GM19463 (cell line): ENCODE data around the gene CER1.

Source experiments
- ATAC-seq: cut with Tn5 transposase; IDR thresholded peaks from one replicate; pipeline ENCODE4 v1.9.1; 2021; ENCODE audit warnings: mild to moderate bottlenecking, moderate library complexity; ENCODE audit not compliant: unreplicated experiment

Gene CER1

DNA sequence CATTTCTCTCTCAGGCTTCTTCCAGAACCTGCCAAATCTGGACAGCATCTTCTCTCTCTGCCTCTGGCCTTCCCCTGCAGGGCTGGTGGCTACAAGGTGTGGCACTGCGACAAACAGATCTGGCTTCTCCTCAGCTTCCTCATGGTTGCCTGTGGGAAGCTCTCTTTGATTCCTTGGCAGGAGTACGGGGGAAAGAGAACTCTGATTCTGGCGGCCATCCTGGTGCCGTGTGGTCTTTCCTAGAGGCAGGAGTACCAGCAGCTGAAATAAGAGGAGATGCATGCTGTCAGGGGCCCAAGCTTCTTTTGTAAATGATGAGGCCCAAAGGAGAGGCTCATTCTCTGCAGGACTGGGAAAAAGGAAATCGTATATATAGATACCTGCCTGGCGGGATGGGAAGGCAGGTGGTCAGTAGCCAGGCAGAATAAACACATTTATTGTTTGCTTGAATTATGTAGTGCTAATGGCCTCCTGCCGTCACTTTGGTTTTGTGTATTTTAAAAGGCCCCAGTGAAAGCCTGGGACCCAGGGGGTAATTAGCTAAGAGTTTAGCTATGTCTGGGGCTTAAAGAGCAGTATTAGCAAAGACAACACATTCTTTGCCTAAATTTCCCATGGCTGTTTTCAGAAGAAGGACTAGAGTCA lies at the start of gene CER1:
Gene CER1, minus strand, starts transcription at position 343 of the 645 bp plus-strand sequence. Its CDS starts 61 bp downstream, at position 282.
- ATAC-seq: no peak

DNA sequence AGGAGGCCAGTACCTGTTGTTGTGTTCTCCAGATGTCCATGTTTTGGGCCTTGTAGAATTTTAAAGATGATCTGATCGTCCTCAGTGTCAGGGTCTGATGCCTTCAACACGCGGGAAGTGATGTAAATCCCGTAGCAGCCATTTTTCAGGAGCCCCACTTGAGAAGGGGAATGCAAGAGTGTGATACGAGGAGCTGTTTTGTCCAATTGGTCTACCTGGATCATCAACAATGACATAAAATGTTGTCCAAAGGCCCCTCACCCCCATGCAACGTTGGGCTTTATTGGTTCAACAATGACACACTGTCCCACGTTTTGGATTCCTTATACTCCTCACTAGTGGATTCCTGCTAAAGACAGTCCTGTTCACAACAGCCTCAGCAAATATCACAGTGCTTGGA lies 48.1 kb upstream of the CER1 start:
- no peak for ATAC-seq

DNA sequence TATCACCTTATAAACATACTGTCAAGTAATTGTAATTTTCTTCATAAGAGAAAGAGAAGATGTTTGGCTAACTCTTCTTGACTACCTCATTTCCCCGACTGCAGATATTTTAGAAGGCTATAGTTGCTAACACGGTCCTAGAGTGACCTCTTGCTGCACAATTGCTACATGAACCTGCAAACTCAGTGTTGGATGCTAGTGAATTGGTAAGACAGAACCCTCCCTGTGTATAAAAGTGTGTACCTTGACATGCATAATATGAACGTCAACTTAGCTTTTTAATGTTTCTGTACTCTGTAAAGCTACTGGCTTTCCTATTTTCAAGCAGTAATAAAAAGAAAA lies 46.7 kb upstream of the CER1 start:
- ATAC-seq: no peak

DNA sequence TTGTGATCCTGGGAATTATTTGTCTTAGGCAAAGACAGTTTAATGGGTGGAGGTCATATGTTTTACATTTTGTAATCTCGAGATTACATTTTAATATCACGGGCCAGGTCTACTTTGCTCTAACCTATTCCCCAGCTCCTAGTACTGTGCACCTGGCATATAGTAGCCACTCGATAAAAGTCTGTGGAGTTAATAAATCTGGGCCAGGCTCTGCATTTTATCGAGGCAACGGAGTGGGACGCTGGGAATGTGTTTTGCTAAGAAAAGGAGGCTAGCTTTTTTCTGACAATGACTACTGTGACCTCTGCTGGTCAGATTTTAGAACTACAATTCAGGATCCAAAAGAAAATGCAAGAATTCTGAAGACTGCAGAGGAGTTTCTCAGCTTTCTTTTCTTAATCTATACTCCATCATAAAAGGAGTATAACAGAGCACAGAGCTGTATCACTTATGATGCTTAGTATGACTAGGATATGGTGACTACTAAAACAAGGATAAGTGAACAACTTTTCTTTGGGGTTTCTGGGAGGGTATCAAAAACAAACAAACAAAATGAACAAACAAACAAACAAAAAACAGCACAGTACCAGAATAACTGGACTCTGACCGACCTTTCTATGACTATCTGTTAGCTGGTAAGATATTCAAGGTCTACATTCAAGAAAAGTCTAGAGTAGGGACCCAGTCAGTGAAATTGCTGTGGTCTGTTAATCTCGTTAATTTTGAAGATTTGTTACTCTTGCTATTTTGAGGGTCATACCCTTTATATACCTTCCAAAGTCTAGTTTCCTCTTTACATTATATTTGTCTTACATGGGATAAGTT lies 46.1 kb upstream of the CER1 start:
- ATAC-seq: no peak

- no peak for ATAC-seq
Measured at GRCh38 chr9:14766299-14766698, 43.8 kb upstream of the CER1 start.

DNA sequence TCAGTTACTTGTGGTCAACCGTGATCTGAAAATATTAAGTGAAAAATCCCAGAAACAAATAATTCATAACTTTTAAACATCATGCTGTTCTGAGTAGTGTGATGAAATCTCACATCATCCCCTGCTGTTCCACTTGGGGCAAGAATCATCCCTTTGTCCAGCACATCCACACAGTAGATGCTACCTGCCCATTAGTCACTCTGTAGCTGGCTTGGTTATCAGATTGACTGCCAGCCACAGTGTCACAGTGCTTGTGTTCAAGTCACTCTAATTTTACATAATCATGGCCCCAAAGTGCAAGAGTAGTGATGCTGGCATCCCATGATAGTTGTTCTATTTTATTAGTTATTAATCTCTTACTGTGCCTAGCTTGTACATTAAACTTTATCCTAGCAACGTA lies 39.1 kb upstream of the CER1 start:
- no peak for ATAC-seq

GRCh38 chr9:14760060-14760459 lies 37.5 kb upstream of the CER1 start:
- ATAC-seq: no peak

- ATAC-seq: no peak
Measured at GRCh38 chr9:14756291-14756690, 33.8 kb upstream of the CER1 start.

- no peak for ATAC-seq
Measured at GRCh38 chr9:14752871-14753270, 30.3 kb upstream of the CER1 start.

- ATAC-seq: no peak
Measured at GRCh38 chr9:14752271-14752670, 29.7 kb upstream of the CER1 start.

DNA sequence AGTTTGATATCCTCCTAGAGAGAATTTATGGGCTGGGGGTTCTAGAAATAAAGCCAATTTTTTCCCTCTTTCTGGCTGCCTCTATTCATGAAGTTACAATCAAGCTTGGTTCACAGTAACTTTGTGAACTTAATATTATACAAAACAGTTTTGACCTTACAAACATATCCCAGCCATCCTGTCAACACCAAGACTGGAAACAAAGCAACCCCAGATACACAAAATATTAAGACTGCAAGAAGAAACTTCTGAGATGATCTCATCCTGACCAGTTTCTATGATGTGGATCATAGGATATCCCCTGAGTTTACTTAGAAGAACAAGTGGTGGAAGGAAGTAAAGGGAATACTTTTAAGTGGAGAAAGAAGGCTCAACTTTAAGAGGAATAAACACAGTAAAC lies 28.3 kb upstream of the CER1 start:
- no peak for ATAC-seq

DNA sequence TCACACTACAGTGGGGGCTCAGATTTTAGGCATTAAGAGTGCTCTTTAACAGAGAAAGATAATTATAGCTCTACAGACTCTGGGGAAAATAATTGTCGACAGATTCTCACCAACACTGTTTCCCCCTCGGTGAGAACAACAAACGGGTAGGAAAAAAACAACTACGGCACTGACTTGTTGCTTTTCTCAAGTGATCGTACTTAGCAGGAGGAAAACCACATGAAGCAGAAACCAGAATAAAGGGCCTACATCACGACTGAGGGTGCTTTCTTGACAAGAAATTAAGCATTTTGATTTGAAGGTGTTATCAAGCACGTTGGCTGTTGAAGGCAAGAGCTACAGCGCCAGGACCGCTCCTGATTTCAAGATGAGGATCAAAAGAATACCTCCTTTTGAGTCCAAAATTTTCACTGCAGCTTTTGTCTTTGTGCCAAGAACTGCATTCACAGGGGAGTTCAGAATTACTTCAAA lies 27.2 kb upstream of the CER1 start:
- no peak for ATAC-seq

GRCh38 chr9:14748373-14748772 lies 25.8 kb upstream of the CER1 start:
- no peak for ATAC-seq

DNA sequence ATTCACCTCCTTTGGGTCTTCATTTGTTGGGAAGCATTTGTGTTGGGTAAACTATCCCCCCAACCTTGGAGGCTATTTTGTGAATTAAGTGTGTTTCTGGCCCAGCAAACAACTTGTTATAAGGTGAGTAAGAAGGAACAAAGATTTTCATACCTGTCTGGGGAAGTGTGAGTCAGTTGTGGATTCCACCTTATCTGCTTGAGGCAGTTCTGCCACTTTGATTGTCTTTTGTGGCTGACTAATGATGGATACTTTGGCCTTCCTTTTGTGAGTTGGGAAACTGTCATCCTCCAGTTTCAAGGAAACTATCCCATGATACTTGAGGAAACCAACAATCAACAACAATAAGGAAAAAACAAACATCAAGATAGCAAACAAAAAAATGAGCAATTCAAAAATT lies 24.6 kb upstream of the CER1 start:
- no peak for ATAC-seq

- ATAC-seq: no peak
Measured at GRCh38 chr9:14746626-14747025, 24.1 kb upstream of the CER1 start.

DNA sequence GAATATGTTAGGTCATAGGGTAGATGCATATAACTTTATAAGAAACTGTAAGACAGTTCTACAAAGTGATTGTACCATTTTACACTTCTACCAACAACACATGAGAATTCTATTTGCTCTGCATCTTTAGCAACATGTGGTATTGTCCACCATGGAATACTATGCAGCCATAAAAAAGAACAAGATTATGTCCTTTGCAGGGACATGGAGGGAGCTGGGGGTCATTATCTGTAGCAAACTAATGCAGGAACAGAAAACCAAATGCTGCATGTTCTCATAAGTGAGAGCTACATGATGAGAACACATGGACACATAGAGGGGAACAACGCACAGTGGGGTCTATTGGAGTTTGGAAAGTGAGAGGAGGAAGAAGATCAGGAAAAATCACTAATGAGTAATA lies 22.2 kb upstream of the CER1 start:
- no peak for ATAC-seq

GRCh38 chr9:14741369-14741768 lies 18.8 kb upstream of the CER1 start:
- ATAC-seq: peak; percentile 99

DNA sequence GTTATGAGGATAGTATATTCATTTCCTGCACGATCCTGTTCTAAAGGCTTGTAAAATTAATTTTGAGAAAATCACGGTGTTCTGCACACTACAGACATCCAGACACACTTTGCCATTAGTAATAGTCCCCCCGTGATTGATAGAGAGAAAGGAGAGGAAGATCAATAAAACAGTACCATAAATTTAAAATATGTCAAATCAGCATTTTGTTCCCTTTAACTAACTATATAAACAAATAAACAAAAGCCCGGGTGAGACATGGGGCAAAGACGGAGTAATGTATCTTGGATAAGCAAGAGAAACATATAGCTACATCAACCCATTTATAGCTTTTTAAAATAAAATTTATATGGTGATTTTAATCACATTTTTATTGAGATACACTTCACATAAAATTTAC lies 10.6 kb upstream of the CER1 start:
- no peak for ATAC-seq

DNA sequence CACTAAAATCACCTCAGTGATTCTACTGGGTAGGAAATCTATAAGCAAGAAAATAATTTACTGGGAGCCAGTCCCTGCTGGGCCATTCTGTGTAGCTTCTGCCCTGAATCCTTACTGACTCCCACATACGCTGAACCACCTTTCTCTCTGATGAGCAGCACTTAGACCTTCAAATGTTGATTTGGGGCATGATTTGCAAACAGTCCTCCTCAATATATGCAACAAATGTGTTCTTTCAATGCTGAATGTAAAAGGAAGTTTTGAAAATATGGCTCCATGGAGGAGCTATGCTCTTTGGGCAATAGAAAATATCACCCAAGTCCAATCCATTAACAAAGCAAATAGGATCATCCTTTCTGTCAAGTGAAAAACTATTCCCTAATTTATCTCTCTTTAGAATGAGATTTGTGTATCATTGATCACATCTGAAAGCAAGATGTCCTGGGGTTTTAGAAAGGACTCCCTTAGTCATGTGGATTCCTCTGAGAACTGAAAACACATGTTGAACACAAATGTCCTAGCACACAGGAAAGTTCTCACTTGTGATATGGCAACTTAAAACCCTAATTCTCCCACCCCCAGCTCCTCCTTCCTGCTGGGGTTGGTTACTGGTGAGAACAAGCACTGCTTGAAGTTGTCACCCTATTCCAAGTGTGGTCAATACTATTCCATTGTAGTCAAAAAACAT lies 8.9 kb upstream of the CER1 start:
- no peak for ATAC-seq

GRCh38 chr9:14730461-14730898 lies 7.9 kb upstream of the CER1 start:
- no peak for ATAC-seq

DNA sequence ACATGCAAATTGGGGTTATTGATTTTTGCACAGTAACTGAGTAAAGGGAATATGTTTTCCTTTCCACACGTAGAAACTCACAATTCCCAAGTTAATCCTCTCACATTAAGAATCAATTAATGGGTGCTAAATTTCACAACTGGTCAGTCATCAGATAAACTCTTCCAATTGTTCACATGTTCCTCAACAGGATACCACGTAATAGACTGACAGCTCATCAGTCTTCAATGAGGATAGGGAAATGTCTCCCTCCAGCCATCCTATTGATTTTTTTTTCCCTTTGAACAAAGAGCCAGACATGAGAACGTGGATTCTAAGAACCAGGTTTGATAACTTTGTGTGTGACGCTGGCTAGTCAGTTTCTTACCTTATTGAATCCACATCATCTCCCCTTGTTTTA lies 768 bp upstream of the CER1 start:
- ATAC-seq: no peak
